ENCODE measurements around the gene SEC14L5.

The SEC14L5 gene

GRCh38 chr16:4988647-4989046 lies 30.5 kb downstream of the SEC14L5 start:
- no peak for DNase-seq

- no peak for DNase-seq
These were observed 31.4 kb downstream of the SEC14L5 start for GRCh38 chr16:4989391-4990006.

DNA sequence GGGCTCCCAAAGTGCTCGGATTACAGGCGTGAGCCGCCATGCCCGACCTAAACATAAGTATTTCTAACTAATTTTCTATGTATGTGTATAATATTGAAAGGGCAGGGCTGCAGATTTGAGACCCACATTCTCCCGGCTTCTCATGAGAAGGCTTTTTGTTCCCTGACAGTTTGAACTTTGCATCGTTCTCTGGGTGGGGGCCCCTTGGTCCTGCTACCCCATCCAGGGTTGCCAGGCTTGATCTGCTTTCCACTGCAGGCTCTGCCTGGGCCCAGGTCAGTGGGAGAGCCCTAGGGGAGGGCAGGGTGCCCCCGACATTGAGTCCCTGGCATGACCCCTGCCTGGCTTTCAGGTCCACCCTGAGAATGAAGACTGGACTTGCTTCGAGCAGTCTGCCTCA lies 32.3 kb downstream of the SEC14L5 start:
- DNase-seq, result no peak

GRCh38 chr16:4991754-4992153 lies 33.6 kb downstream of the SEC14L5 start:
- DNase-seq, result no peak

- DNase-seq, result no peak
These were observed 36.7 kb downstream of the SEC14L5 start for GRCh38 chr16:4994719-4995434.

- DNase-seq, result no peak
These were observed 42.5 kb downstream of the SEC14L5 start for GRCh38 chr16:5000573-5001001.

GRCh38 chr16:5001571-5001970 lies 43.4 kb downstream of the SEC14L5 start:
- no peak for DNase-seq

- DNase-seq, result no peak
These were observed 43.9 kb downstream of the SEC14L5 start for GRCh38 chr16:5001986-5002385.

- DNase-seq, result no peak
These were observed 44.6 kb downstream of the SEC14L5 start for GRCh38 chr16:5002699-5003143.

GRCh38 chr16:5003211-5003610 lies 45.1 kb downstream of the SEC14L5 start:
- no peak for DNase-seq

GRCh38 chr16:5003828-5004227 lies 45.7 kb downstream of the SEC14L5 start:
- no peak for DNase-seq

- DNase-seq, result no peak
These were observed 46.2 kb downstream of the SEC14L5 start for GRCh38 chr16:5004311-5004710.

DNA sequence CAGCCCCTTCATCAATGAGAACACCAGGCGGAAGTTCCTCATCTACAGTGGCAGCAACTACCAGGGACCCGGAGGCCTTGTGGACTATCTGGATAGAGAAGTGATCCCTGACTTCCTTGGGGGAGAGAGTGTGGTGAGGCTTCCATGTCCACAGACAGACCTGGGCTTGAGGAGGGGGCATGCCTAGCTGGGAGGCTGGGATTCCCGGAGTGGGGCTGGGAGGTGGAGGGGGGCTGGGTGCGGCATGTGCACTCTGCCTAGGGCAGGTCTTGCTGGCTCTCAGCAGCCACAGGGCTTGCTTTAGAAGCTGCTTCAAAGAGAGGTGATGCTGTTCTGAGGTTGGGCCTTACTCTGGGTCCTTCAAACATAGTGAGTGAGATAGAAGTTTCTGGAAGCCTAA lies 47.8 kb downstream of the SEC14L5 start:
- DNase-seq, result no peak

DNA sequence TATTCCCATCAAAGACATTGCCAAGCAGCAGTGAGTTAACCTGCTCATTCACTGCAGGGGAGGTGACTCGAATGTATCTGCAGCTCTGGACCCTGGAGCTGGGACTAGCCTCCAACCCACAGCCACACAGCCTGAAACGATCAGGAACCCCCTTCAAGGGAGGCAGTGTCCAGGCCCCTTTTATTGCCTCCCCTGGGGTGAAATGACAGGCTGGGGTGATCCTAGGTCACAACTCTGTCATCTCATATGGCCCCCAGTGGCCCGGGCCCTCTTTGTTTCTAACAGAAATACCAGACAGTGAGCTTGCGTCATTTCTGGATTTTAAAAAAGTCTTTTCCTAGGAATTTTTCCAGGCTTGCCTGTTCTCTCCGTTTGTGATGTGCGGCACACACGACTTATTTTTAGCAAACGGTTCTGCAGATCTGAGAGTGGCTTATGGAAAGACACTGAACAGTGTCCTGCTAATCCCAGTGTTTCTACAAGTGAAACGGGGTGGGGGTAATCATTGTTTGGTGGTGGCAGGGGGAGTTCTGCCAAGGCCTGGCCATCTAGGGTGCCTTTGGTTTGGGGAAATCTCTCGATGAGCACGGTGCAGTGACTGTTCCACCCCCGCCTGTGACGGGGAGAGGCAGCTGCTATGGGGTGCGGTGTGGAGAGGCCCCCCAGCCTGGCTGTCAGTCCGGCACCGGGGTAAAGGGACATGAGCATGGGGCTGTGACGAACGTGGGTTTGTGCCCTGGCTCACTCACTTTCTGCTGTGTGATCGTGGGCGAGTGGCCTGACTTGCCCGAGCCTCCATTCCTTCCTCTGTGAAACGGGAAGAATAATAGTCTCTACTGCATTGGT lies 48.4 kb downstream of the SEC14L5 start:
- DNase-seq, result no peak

DNA sequence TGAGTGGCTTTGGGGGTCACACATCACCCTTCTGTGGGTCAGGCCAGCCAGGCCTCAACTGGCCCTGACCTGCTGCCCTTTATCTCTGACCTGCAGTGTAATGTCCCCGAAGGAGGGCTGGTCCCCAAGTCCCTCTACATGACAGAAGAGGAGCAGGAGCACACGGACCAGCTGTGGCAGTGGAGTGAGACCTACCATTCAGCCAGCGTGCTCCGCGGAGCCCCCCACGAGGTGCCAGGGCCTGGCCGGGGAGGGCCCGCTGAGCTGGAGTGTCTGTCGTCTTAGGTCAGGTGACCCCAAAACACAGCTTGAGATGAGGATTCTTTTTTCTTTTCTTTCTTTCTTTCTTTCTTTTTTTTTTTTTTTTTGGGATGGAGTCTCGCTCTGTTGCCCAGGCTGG lies 49.1 kb downstream of the SEC14L5 start:
- no peak for DNase-seq

- no peak for DNase-seq
These were observed 50.2 kb downstream of the SEC14L5 start for GRCh38 chr16:5008311-5008731.

DNA sequence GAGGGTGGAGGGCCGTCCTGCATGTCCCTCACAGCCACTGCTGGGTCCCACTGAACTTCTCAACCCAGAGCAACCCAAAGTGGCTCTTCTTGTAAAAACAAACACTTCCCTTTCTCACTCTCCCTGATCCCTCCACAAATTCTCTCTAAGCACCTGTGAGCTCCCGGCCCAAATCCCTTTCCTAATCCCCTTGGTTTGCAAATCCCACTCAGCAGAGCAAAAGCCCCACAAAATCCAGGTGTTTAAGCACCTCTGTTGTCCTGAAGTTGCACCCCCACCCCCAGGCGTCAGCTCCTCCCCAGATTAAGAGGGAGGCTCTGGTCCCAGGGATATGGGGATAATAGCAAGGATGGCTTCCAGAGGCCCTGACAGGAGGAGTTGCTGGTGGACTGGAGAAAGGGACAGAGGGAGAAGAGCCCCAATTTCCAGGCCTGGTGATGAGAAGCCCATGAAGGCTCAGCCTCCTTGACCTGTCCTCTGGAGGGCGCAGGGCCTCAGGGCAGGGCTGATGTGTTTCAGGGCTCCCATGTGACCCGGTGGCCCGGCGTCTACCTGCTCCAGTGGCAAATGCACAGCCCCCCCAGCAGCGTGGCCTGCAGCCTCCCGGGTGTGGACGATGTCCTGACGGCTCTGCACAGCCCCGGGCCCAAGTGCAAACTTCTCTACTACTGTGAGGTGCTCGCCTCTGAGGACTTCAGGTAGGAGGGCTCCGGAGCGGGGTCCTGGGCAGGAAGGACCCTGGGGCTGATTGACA lies 52.6 kb downstream of the SEC14L5 start:
- DNase-seq, result no peak

DNA sequence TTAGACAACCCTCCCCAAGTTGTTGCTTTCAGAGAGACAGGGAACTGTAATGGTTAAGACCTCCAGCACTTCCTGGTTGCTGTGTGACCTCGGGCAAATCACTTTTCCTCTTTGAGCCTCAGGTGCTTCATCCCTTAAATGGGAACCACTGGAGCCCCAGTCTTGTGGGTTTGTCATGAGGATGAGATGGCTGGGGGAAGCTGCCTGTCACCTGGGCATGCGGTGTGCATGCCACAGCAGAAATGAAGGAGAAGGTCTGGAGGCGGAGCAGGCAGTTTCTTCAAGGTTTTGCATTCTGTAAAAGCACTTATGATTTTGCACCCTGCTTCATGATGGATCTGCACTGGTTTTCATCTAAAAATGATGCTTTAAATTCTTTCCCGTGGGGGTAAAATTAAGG lies 53.5 kb downstream of the SEC14L5 start:
- no peak for DNase-seq

DNA sequence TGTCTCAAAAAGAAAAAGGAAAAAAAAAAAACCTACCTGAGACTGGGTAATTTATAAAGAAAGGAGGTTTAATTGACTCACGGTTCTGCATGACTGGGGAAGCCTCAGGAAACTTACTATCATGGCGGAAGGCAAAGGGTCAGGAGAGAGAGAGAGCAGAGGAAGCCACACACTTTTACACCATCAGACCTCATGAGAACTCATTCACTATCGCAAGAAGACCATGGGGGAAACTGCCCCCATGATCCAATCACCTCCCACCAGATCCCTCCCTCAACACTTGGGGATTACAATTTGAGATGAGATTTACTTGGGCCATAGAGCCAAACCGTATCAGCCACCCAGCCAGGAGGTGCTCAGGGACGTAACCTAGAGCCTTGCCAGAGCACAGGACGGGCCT lies 54.8 kb downstream of the SEC14L5 start:
- no peak for DNase-seq

DNA sequence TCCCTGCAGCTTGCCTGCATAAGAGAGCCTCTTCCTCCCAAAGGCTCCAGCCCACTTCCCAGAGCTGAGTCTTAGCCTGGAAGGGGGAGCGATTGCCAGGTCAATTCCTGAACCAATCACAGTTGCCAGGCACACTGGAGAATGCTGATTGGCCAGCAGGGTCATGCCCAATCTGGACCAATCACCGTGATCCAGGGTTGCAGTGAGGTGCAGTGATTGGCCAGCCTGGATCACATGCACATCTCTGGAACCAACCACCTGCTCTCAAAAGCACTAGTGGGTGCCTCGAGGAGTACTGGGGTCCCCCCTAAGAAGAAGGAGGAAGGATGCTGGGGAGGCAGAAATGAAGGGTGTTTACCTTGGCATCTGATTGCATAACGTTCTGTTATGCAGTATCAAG lies 57.2 kb downstream of the SEC14L5 start:
- no peak for DNase-seq

GRCh38 chr16:5015887-5016286 lies 57.8 kb downstream of the SEC14L5 start:
- no peak for DNase-seq

GRCh38 chr16:5016967-5017677 lies 59.0 kb downstream of the SEC14L5 start:
- no peak for DNase-seq

GRCh38 chr16:5017678-5017969 lies 59.5 kb downstream of the SEC14L5 start:
- DNase-seq, result no peak
